GM23338 (cell line): ENCODE results near the gene CPA1. TPM values are rescaled to one million over a fixed set of nuclear protein-coding genes. Genes with fewer than 3 reads are reported as not detected.

ENCODE experiments used
- POLR2AphosphoS5 ChIP-seq: IDR thresholded peaks from 2 replicates; pipeline ENCODE4 v1.6.1; 2016; ENCODE audit warnings: antibody characterized with exemption, low read depth
- STAT1 ChIP-seq: IDR thresholded peaks from one replicate; pipeline ENCODE4 v1.6.1; 2016; ENCODE audit warnings: antibody characterized with exemption; ENCODE audit not compliant: unreplicated experiment
- ZNF114 ChIP-seq: fragments of 250-450 bp; sonication (Bioruptor Pico); IDR thresholded peaks from 2 replicates; pipeline ENCODE4 v1.5.0; 2020; ENCODE audit warnings: mild to moderate bottlenecking, moderate library complexity
- polyA plus RNA-seq: library from polyadenylated mRNA; unstranded; fragments of >200 nt; fragmentation: Nextera tagmentation; extraction: Ambion mirVana; gene quantifications from 2 replicates; pipeline ENCODE4 v1.2.1, GENCODE V29; 2016
- total RNA-seq: library from RNA; depleted of rRNA; stranded (reverse); fragments of >200 nt; shearing (Covaris generic); gene quantifications from 2 replicates; pipeline ENCODE4 v1.2.3, GENCODE V29; 2014
- TF ChIP-seq, protein P1 (sequence below): fragments of 250-450 bp; sonication (Bioruptor Pico); IDR thresholded peaks from 2 replicates; pipeline ENCODE4 v1.5.0; 2020; ENCODE audit warnings: mild to moderate bottlenecking, moderate library complexity
- TF ChIP-seq, protein P2 (sequence below): IDR thresholded peaks from one replicate; pipeline ENCODE4 v1.6.1; 2018; ENCODE audit warnings: antibody characterized with exemption; ENCODE audit not compliant: unreplicated experiment
- TF ChIP-seq, protein P3 (sequence below): IDR thresholded peaks from 2 replicates; pipeline ENCODE4 v1.6.1; 2016; ENCODE audit warnings: antibody characterized with exemption

The CPA1 gene
- total and polyA plus RNA-seq, 2 experiments from 2014 or later = not detected

DNA sequence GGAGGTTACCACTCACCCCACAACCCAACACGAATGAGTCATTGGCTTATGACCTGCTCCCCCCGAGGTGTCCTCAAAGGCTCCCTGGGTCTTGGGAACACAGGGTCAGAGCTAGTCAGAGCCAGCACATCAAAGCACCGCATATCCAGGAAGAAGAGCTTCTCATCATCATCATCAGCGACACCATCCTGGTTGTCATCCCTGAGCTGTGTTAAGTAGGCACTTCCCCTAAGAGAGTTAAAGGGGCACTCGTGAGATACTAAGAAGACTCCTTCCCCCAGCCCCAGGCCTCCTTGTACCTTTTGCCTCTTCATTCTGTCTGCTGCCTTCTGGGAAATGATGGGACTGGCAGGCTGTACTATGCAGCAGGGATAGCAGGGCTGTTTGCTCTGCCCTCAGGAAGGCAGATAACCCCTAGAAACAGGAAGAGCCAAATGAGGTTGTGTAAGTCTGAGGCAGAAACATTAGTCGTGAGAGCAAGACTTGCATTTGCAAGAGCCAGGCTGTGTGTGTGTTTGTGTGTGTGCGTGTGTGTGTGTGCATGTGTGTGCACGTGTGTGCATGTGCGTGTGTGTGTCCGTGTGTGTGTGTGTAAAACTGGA lies 11.1 kb upstream of the CPA1 start (continued):
- TF ChIP-seq, protein P1, sequence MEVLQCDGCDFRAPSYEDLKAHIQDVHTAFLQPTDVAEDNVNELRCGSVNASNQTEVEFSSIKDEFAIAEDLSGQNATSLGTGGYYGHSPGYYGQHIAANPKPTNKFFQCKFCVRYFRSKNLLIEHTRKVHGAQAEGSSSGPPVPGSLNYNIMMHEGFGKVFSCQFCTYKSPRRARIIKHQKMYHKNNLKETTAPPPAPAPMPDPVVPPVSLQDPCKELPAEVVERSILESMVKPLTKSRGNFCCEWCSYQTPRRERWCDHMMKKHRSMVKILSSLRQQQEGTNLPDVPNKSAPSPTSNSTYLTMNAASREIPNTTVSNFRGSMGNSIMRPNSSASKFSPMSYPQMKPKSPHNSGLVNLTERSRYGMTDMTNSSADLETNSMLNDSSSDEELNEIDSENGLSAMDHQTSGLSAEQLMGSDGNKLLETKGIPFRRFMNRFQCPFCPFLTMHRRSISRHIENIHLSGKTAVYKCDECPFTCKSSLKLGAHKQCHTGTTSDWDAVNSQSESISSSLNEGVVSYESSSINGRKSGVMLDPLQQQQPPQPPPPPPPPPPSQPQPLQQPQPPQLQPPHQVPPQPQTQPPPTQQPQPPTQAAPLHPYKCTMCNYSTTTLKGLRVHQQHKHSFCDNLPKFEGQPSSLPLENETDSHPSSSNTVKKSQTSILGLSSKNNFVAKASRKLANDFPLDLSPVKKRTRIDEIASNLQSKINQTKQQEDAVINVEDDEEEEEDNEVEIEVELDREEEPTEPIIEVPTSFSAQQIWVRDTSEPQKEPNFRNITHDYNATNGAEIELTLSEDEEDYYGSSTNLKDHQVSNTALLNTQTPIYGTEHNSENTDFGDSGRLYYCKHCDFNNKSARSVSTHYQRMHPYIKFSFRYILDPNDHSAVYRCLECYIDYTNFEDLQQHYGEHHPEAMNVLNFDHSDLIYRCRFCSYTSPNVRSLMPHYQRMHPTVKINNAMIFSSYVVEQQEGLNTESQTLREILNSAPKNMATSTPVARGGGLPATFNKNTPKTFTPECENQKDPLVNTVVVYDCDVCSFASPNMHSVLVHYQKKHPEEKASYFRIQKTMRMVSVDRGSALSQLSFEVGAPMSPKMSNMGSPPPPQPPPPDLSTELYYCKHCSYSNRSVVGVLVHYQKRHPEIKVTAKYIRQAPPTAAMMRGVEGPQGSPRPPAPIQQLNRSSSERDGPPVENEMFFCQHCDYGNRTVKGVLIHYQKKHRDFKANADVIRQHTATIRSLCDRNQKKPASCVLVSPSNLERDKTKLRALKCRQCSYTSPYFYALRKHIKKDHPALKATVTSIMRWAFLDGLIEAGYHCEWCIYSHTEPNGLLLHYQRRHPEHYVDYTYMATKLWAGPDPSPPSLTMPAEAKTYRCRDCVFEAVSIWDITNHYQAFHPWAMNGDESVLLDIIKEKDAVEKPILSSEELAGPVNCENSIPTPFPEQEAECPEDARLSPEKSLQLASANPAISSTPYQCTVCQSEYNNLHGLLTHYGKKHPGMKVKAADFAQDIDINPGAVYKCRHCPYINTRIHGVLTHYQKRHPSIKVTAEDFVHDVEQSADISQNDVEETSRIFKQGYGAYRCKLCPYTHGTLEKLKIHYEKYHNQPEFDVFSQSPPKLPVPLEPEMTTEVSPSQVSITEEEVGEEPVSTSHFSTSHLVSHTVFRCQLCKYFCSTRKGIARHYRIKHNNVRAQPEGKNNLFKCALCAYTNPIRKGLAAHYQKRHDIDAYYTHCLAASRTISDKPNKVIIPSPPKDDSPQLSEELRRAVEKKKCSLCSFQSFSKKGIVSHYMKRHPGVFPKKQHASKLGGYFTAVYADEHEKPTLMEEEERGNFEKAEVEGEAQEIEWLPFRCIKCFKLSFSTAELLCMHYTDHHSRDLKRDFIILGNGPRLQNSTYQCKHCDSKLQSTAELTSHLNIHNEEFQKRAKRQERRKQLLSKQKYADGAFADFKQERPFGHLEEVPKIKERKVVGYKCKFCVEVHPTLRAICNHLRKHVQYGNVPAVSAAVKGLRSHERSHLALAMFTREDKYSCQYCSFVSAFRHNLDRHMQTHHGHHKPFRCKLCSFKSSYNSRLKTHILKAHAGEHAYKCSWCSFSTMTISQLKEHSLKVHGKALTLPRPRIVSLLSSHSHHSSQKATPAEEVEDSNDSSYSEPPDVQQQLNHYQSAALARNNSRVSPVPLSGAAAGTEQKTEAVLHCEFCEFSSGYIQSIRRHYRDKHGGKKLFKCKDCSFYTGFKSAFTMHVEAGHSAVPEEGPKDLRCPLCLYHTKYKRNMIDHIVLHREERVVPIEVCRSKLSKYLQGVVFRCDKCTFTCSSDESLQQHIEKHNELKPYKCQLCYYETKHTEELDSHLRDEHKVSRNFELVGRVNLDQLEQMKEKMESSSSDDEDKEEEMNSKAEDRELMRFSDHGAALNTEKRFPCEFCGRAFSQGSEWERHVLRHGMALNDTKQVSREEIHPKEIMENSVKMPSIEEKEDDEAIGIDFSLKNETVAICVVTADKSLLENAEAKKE (CRISPR knock-in tag) = no peak
- TF ChIP-seq, protein P2, sequence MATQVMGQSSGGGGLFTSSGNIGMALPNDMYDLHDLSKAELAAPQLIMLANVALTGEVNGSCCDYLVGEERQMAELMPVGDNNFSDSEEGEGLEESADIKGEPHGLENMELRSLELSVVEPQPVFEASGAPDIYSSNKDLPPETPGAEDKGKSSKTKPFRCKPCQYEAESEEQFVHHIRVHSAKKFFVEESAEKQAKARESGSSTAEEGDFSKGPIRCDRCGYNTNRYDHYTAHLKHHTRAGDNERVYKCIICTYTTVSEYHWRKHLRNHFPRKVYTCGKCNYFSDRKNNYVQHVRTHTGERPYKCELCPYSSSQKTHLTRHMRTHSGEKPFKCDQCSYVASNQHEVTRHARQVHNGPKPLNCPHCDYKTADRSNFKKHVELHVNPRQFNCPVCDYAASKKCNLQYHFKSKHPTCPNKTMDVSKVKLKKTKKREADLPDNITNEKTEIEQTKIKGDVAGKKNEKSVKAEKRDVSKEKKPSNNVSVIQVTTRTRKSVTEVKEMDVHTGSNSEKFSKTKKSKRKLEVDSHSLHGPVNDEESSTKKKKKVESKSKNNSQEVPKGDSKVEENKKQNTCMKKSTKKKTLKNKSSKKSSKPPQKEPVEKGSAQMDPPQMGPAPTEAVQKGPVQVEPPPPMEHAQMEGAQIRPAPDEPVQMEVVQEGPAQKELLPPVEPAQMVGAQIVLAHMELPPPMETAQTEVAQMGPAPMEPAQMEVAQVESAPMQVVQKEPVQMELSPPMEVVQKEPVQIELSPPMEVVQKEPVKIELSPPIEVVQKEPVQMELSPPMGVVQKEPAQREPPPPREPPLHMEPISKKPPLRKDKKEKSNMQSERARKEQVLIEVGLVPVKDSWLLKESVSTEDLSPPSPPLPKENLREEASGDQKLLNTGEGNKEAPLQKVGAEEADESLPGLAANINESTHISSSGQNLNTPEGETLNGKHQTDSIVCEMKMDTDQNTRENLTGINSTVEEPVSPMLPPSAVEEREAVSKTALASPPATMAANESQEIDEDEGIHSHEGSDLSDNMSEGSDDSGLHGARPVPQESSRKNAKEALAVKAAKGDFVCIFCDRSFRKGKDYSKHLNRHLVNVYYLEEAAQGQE = no peak
- TF ChIP-seq ZNF114 (CRISPR knock-in tag) = no peak
- TF ChIP-seq, protein P3, sequence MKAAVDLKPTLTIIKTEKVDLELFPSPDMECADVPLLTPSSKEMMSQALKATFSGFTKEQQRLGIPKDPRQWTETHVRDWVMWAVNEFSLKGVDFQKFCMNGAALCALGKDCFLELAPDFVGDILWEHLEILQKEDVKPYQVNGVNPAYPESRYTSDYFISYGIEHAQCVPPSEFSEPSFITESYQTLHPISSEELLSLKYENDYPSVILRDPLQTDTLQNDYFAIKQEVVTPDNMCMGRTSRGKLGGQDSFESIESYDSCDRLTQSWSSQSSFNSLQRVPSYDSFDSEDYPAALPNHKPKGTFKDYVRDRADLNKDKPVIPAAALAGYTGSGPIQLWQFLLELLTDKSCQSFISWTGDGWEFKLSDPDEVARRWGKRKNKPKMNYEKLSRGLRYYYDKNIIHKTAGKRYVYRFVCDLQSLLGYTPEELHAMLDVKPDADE = no peak
- TF ChIP-seq POLR2AphosphoS5 = no peak
- TF ChIP-seq STAT1 = no peak
